Skeletal muscle satellite cell (primary cell): Measurements from ENCODE around the gene NNAT.

Source experiments
- H3K27me3 ChIP-seq: 2 replicates; pipeline ENCODE4 v1.7.0; 2013; ENCODE audit warnings: low read length; ENCODE audit not compliant: control insufficient read depth, insufficient read depth
- H3K36me3 ChIP-seq: 2 replicates; pipeline ENCODE4 v1.7.0; 2013; ENCODE audit warnings: mild to moderate bottlenecking, control low read depth, low read length; ENCODE audit not compliant: insufficient read depth
- H3K4me1 ChIP-seq: 2 replicates; pipeline ENCODE4 v1.7.0; 2013; ENCODE audit warnings: low read length; ENCODE audit not compliant: control insufficient read depth, insufficient read depth
- H3K4me2 ChIP-seq: 2 replicates; pipeline ENCODE4 v1.7.0; 2013; ENCODE audit warnings: mild to moderate bottlenecking, low read length
- H3K4me3 ChIP-seq: 2 replicates; pipeline ENCODE4 v1.7.0; 2013; ENCODE audit warnings: low read length
- H3K9ac ChIP-seq: 2 replicates; pipeline ENCODE4 v1.7.0; 2013; ENCODE audit warnings: mild to moderate bottlenecking, low read depth, low read length, moderate library complexity
- H3K9me3 ChIP-seq: replicated peaks from 2 replicates; pipeline ENCODE4 v1.7.0; 2013; ENCODE audit warnings: mild to moderate bottlenecking, control low read depth, low read length

NNAT gene

GRCh38 chr20:37526839-37527637, 6.0 kb downstream of the NNAT start:
- Histone ChIP-seq H3K9me3 (no peaks in the 10 kb centered on the region), H3K4me3 (peak overlapping the region; percentile 92), H3K27me3 (no peaks in the 10 kb centered on the region), H3K4me2 (peak overlapping the region; percentile 85), H3K9ac (peak overlapping the region; percentile 96), H3K4me1 (peaks cover 33% of the 10 kb centered on the region), H3K36me3 (no peaks in the 10 kb centered on the region)

GRCh38 chr20:37527638-37528445, 6.8 kb downstream of the NNAT start, which contains the start of gene BLCAP:
TSS of gene BLCAP (minus strand) at chr20:37527876. CDS start at chr20:37519174, 8,702 bp downstream.
- Histone ChIP-seq H3K9ac (peak within 1 kb of the TSS; percentile 96), H3K4me1 (peaks cover 31% of the 10 kb centered on the region), H3K4me2 (peak within 1 kb of the TSS; percentile 85), H3K9me3 (no peaks in the 10 kb centered on the region), H3K36me3 (no peaks in the 10 kb centered on the region), H3K27me3 (no peaks in the 10 kb centered on the region), H3K4me3 (peak within 1 kb of the TSS; percentile 92)

DNA sequence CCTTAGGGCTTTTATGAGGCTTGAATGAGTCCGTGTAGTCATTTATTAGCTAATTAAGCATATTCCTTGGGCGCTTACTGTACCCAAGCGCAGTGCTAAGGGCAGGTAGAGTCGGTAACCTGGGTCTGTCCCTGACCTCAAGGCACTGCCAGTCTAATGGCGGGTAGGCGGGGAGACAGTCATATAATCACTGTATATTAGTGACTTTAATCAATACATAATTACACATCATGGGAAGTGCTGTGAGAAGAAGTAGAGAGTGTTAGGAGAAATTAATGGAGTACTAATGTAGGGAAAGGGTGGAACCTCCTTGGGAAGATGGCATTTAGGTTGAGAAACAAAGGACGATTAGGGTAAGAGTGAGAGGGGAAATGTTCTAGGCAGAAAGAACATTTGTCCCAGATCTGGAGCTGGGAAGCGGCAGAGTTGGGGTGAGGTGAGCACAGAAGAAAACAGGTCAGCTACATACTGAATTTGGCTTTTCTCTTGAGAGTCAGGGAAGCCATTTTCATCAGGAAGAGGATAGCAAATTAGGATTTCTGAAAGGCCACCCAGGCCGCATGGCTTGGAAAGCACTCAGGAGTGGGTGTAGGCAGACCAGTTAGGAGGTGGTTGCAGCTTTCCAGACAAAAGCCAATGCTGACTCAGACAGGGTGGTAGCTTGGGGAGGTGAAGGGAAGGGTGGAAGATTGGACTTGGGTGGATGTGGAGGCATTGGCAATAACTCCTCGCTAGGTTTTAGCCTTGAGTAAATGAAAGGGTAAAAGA, 7.6 kb downstream of the NNAT start:
- Histone ChIP-seq H3K9ac (peak overlapping the region; percentile 96), H3K9me3 (no peaks in the 10 kb centered on the region), H3K4me1 (peaks cover 30% of the 10 kb centered on the region), H3K36me3 (no peaks in the 10 kb centered on the region), H3K4me3 (peak overlapping the region; percentile 92), H3K4me2 (peak overlapping the region; percentile 85), H3K27me3 (no peaks in the 10 kb centered on the region)

- Histone ChIP-seq H3K4me2 (no peak overlapping the region), H3K9ac (no peak overlapping the region), H3K9me3 (no peaks in the 10 kb centered on the region), H3K27me3 (no peaks in the 10 kb centered on the region), H3K4me1 (peaks cover 25% of the 10 kb centered on the region), H3K36me3 (no peaks in the 10 kb centered on the region), H3K4me3 (no peak overlapping the region)
Measured at GRCh38 chr20:37529214-37529967, 8.3 kb downstream of the NNAT start.

- Histone ChIP-seq H3K27me3 (no peaks in the 10 kb centered on the region), H3K4me1 (peaks cover 18% of the 10 kb centered on the region), H3K4me3 (no peak overlapping the region), H3K9ac (no peak overlapping the region), H3K36me3 (no peaks in the 10 kb centered on the region), H3K4me2 (no peak overlapping the region), H3K9me3 (no peaks in the 10 kb centered on the region)
Measured at GRCh38 chr20:37529968-37530600, 9.0 kb downstream of the NNAT start.

GRCh38 chr20:37530696-37531095, 9.6 kb downstream of the NNAT start:
- no peaks in the 10 kb centered on the region for H3K9me3 ChIP-seq

DNA sequence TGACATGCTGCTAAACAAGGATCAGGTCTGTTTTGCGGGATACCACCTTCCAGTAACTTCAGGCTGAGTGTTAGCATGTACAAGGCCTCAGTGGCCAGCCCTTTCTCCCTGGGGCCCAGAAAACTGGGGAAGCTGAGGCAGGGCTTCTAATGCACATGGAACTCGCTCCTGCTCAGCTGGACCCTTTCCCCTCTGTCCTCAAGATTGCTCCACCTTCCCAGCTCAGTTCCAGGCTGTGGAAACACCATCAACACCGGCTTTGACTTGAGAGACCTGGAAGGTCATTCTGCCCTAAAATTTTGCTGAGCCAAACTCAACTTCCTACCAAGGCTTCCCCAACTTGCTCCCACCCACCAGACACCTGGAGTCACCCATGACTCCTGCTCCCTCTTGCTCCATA, 10.8 kb downstream of the NNAT start:
- no peak overlapping the region for H3K4me2 ChIP-seq
- peaks cover 9% of the 10 kb centered on the region for H3K4me1 ChIP-seq
- H3K9me3 ChIP-seq: no peaks in the 10 kb centered on the region
- peaks cover 12% of the 10 kb centered on the region for H3K27me3 ChIP-seq
- no peaks in the 10 kb centered on the region for H3K36me3 ChIP-seq
- no peak overlapping the region for H3K4me3 ChIP-seq
- no peak overlapping the region for H3K9ac ChIP-seq

More at GRCh38 chr20:37530696-37531095, 9.6 kb downstream of the NNAT start:
- no peak overlapping the region for H3K4me3 ChIP-seq
- H3K9ac ChIP-seq: no peak overlapping the region
- peaks cover 12% of the 10 kb centered on the region for H3K4me1 ChIP-seq
- H3K36me3 ChIP-seq: no peaks in the 10 kb centered on the region
- H3K27me3 ChIP-seq: peaks cover 5% of the 10 kb centered on the region
- H3K4me2 ChIP-seq: no peak overlapping the region

DNA sequence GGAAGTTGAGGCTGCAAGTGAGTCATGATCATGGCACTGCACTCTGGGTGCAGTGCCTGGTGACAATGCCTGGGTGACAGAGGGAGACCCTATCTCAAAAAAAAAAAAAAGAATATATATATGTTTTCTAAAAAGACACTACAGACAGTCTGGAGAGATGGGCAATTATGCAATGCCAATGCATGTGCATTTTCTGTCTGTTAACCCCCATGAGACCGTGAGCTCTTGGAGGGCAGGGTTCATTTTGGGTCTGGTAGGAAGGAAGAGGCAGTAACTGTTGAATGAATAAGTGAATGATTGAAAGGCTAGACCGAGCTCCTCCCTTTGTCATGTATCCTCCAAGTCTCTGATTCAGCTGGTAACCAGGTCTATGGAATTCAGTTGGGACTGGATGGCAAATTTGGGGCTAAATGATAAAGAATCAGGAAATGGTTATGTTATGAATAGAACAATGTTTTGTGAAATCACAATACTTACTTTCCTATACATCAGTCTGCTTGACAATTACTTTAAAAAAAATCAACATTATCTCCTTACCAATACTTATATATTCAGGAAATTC, 12.2 kb downstream of the NNAT start:
- H3K4me2 ChIP-seq: no peak overlapping the region
- no peak overlapping the region for H3K9ac ChIP-seq
- no peak overlapping the region for H3K4me3 ChIP-seq
- H3K36me3 ChIP-seq: no peaks in the 10 kb centered on the region
- peaks cover 20% of the 10 kb centered on the region for H3K27me3 ChIP-seq
- H3K9me3 ChIP-seq: no peaks in the 10 kb centered on the region
- peaks cover 7% of the 10 kb centered on the region for H3K4me1 ChIP-seq

DNA sequence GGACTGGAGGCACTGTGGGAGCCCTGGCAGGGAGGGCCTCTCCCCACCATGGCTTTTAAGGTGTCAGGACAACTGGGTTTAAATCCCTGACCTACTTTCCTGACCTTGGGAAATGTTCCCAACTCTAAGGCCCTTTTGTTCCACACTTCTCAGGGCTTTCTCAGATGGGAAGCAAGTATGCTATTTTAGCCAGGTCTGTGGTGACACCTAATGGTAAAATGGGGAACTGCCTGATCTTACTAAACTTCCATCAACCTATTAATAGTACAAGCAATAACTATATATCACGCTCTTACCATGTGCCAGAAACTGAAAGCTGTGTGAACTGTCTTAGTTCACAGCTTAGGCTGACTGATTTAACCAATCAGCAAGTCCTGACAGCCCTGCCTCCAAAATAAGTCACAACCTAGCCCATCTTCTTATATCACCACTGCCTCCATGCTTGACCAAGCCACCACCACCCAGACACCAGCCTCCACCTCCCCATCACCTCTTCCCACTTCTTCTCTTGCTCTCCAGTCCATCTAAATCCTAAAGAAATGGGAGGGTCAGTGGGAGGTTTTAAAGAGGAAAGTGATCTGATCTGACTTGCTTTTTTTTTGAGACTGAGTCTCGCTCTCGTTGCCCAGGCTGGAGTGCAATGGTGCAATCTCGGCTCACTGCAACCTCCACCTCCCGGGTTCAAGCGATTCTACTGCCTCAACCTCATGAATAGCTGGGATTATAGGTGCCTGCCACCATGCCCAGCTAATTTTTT, 13.5 kb downstream of the NNAT start:
- H3K4me2 ChIP-seq: no peak overlapping the region
- H3K36me3 ChIP-seq: no peaks in the 10 kb centered on the region
- H3K9me3 ChIP-seq: no peaks in the 10 kb centered on the region
- H3K9ac ChIP-seq: no peak overlapping the region
- peaks cover 20% of the 10 kb centered on the region for H3K27me3 ChIP-seq
- H3K4me3 ChIP-seq: no peak overlapping the region
- H3K4me1 ChIP-seq: no peaks in the 10 kb centered on the region
